Tibial nerve (tissue), 4 donors: ENCODE data around the gene SCTR.

Source experiments
- CTCF ChIP-seq, 5 experiments: fragments of 200-600 bp in 3 of 5; fragments of 450-650 bp in 2 of 5; sonication (generic) in 3 of 5; IDR thresholded peaks; one replicate each; pipeline ENCODE4 v1.5.1; 2016 to 2019; ENCODE audit warnings: antibody characterized with exemption in 5 of 5, mild to moderate bottlenecking in 3 of 5, moderate library complexity in 2 of 5
- EP300 ChIP-seq, 2 donors: sonication (generic); formaldehyde crosslinking; IDR thresholded peaks; one replicate each; pipeline ENCODE4 v1.6.1; 2017; ENCODE audit warnings: antibody characterized with exemption in 2 of 2, mild to moderate bottlenecking in 1 of 2
- POLR2A ChIP-seq, 2 donors: fragments of 450-650 bp; IDR thresholded peaks; one replicate each; pipeline ENCODE4 v1.6.1; 2017; ENCODE audit warnings: antibody characterized with exemption in 2 of 2, mild to moderate bottlenecking in 2 of 2, moderate library complexity in 2 of 2

DNA sequence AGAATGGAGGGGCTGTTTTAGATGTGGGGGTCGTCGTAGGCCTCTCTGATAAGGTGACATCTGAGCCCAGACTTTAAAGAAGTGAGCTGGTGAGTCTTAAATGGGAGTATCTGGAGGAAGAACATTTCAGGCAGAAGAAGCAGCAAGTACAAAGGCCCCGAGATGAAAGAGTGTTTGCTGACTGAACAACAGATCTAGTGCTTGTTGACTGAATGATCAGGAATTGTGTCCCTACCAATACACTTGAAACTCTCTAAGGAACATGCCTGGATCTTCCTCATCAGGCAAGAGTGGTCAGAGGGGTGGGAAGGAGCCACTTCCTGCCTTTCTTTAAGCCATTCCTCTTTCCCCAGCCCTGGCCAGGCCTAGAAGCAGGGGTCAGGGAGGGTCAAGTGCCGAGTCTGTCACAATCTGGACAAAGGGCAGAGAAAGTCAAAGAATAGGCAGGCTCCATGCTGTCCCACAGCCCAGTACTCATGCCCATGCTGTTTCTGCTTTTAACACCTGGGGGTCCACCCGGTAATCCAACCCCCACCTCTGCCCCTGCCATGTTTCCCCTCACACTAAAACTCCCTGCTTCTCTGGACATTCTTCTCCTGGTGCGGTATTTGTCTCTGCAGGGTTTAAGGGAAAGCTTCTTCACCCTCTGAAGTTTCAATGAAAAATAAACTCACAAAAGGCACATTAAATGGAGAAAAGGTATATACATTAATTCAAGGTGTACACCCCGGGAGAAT lies 95.6 kb downstream of the SCTR start:
- TF ChIP-seq CTCF (IDR thresholded peaks at IDR 0.05) (no peak), POLR2A (IDR thresholded peaks at IDR 0.05) (no peak), EP300 (IDR thresholded peaks at IDR 0.05) (peak in 1 of 2 donors; percentile 30)
